ENCODE data around the gene LAMB3.

The LAMB3 gene

GRCh38 chr1:209590405-209590804 lies 61.8 kb downstream of the LAMB3 start:
- DNase-seq: peak; percentile 71

GRCh38 chr1:209589863-209590262 lies 62.4 kb downstream of the LAMB3 start:
- DNase-seq: no peak

DNA sequence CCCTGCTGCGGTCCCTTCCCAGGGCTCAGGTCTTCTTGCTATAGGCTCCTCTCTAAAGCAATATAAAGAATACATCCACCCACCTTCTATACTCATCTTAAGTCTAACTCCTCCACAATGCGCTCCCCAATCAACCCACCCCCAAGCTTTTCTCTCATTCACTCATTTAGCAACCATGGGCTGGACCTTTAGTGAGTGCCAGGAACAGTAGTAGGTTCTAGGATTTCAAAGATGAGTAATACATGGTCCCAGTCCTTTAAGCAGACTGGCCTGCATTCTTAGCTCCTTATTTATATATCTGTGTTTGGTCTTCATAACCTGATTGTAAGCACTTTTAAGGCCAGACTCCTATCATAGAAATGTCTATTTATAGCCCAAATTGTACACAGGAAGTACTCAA lies 62.8 kb downstream of the LAMB3 start:
- no peak for DNase-seq

DNA sequence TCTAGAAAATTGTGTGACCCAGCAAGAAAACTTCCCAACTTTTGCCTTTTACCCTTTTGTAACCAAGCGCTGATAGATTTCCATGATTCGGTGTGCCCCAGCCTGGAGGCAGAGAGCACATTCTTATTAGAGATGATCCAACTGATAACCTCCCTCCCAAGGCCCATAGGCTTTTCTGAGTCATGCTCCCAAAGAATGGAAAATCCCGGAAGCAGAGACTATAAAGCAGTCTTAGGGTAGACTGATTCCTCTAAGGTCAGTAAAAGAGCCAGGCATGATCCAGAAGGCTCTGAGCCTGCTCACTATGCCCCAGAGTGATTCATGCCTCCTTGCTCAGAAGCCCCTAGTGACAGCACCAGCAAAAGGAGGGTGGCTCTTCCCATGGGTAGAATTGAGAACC lies 64.4 kb downstream of the LAMB3 start:
- peak; percentile 85 for DNase-seq

DNA sequence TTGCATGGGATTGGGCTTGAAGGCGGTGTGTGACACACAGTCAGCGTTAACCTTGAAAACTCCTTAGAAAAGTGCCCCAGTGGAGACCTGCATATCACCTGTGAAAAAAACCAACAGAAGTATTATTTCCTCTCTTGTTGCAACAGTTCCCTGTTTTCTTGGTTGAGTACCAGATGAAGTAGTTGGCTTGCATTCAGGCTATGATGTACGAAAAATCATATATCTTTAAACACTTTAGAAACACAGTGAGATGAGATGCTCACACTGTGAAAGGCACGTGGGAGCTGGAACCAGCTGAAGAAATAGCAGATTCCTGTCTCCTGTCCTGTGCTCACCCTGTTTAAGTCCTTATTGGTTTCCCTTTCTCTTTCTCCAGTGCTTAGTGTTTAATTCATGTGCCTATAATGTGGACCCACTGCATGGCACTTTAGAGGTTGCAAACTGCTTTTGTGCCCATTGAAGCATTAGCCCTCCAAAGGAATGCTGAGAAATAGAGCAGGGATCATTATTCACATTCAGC lies 65.9 kb downstream of the LAMB3 start:
- DNase-seq: no peak

DNA sequence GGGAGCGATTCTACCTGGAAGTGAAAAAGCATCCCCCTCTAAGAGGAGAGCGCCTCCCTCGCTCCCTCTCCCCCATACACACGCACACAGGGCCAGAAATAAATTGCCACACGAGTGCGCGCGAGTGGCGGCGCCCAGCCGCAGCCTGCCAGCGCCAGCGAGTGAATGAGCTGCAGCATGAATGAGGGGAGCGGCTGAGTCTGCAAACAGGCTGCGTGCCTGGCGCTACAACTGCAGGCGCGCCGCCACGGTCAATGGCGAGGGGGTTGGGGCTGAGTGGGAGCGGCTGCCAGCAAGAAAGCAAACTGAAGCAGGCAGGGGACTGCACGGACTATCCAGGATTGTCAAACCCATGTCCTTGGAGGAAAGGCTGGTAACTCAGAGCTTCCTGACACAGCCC lies 66.6 kb downstream of the LAMB3 start:
- DNase-seq: peak; percentile 85

DNA sequence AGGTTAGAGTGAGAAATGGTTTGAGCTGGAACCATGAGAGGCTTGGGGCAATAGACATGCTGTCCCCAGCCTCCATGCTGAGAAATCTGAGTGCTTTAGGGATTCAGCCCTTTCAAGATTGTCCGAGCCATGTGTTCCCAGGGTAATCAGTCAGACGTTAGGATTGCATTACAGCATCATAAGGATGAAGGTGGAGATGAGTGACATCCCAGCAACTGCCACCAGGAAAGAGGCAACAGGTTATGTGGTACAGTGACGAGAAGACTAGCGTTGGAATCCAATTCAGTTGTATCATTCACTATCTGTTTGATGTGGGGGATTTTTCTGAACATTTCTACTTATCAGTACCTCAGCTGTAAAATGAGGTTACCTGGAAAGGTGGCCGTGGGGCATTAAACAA lies 67.0 kb downstream of the LAMB3 start:
- DNase-seq: no peak

- DNase-seq: peak; percentile 61
Measured at GRCh38 chr1:209584231-209584672, 68.0 kb downstream of the LAMB3 start.

DNA sequence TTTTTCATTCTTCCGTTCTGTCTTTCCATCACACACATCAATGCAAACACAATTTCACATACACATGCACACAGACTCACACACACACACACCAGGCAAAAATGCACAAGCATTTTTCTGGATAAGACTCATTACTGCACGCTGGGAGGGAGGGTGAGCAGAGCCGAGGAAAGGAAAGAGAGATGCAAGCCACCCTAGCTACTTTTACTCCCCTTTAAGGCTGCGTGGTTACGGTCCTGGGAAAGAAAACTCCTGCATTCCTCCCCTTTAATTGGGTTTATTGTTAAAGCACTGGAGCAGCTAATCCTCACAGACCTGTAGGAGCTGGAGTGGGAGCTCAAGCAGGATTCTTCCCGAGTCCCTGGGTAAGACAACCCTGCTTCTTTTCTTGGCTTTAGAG lies 68.8 kb downstream of the LAMB3 start, which contains the start of gene CAMK1G:
CAMK1G (plus strand) TSS at position 307 of the 400 bp plus-strand sequence. CDS start 11,270 bp downstream, outside the sequence.
- DNase-seq: peak; percentile 76

DNA sequence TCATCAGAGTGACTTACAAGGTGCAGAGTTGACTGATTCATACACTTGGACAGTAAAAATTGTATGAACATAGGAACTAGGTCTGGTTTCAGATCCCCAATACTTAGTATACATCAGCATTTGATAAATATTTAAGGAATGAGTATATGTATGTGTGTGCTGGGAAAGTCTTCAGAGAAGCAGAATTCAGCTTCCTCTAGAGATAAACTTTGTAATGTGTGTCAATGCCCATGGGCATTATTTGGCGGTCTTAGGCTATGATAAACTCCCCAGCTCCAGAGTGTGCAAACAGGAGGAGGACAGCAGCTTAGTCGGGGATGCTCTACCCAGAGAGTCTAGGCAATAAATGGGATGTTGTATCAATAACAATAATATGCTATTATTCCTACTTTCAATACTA lies 71.6 kb downstream of the LAMB3 start:
- DNase-seq: no peak

DNA sequence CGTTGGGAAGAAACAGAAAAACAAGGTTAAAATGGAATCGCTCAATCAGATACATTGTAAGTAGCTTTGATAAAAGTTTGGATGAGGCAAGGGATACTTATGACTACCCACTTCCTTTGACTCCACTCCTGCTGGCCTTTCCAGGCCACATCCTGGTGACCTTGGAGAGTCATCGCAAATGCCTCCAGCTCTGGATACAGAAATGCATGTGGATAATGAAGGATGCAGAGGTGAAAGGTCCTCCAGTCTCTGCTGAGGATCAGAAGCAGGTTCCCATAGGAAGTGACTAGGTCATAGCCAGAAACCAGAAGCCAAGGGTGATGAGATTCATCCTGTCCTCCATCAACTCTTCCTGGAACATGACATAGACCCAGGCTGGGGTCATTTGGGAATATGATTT lies 74.9 kb downstream of the LAMB3 start:
- no peak for DNase-seq

DNA sequence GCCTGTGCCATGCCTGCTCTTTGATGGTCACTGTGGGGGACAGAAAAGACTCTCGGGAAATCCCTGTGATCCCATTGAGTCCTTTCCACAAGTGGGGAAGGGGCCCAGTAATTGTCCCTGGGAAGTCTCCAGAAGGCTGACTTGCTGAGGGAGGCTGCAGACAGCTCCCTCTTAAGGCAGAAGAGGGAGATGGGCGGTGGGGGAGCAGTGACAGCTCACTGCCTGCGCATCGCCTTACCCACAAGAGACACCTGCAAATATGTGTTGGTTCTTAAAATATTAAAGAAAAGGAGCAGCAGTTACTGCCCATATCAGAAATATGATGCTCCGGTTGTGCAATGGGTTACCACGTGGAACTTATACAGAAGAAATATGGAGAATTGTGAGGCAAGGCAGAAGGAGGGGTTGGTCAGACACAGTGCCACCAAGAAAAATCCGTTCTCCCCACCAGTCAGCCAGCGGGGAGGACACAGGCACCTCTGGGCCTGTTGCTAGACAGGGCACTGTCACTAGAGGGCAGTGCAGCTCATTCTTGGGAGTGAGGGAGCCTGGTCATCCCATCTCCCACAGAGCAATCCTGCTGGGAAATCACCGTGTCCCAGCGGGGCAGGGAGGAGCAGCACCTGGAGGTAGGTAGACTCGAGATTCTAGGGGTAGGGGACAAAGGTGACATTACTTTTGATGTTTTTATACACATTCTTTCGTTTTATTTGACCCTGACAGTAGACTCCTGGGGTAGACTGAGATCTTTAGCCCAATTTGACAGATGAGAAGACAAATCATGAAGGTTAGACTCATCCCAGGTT lies 75.6 kb downstream of the LAMB3 start:
- peak; percentile 91 for DNase-seq

DNA sequence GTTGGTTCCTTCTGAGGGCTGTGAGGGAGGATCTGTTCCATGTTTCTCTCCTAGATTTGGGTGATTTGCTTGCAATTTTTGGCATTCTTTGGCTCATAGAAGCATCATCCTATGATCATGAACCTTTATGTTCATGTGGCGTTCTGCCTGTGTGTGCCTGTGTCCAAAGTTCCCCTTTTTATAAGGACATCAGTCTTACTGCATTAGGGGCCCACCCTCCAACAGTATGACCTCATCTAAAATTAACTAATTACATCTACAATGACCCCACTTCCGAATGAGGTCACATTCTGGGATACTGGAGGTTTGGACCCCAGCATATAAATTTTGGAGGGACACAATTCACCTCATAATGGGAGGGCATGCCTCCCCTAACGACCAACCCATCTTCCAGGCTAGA lies 81.5 kb downstream of the LAMB3 start:
- no peak for DNase-seq

DNA sequence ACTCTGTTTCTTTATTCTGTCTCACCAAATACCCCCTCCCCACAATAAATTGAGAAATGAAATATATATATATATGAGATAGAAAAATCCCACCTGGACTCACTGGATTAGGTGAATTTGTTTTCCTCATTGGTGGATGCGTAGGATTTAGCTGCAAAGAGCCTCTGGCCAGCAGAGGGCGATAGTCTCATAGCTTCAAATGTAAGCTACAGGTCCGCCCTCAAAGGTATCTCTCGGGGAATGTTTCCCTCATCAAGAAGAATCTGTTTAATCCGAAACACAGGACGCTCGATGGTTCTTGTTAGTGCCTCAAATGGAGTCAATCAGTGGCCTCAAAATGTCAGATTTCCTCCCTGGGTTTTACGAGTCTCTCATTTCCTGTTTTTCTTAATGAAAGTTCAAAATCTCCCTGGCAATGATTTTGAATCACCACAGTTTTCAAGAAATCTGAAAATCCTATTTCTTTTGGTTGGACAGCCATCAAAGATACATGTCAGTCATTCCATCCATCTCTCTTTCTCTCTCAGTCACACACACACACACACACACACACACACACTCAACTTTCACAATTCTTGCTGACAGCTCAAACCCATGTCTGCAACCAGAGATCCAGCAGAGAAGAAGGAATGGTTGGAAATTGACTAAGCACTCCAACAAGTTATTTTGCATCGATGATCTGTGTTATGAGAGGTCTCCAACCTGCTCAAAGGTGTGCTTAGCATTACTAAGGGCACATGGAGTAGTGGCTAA lies 82.6 kb downstream of the LAMB3 start:
- peak; percentile 86 for DNase-seq

- no peak for DNase-seq
Measured at GRCh38 chr1:209567698-209568175, 84.5 kb downstream of the LAMB3 start.

GRCh38 chr1:209565759-209566678 lies 86.2 kb downstream of the LAMB3 start:
- DNase-seq: peak; percentile 93
